HepG2 (cell line): ENCODE data around the gene ACBD6. TPM values are rescaled to one million over a fixed set of nuclear protein-coding genes. Genes with fewer than 3 reads are reported as not detected.
A peak's percentile ranks its signal among the peaks of the same experiment; 100 is the strongest.

Experiments
- ATAC-seq: fragments of 200-7000 bp; cut with Tn5 transposase; 3 replicates; pipeline ENCODE4 v1.9.1; 2020; ENCODE audit warnings: mild to moderate bottlenecking, moderate library complexity
- BruUV-seq: library from RNA; stranded (reverse); fragments of 400-500 nt; replicated peaks from 2 replicates; lab custom pipeline; 2021; lab: Mats Ljungman, UMichigan
- CTCF ChIA-PET: fragments of 300-600 bp; formaldehyde crosslinking; extraction: SDS; loops from one replicate; lab custom pipeline; 2021; ENCODE audit warnings: low total read pairs, inconsistent platforms, low intra/inter-chr PET ratio; lab: Yijun Ruan, JAX
- POLR2A ChIA-PET: fragments of 350-600 bp; sonication (Branson Sonifier 250); formaldehyde crosslinking; loops from one replicate; lab custom pipeline; 2020; ENCODE audit warnings: antibody characterized with exemption, inconsistent platforms; lab: Yijun Ruan, JAX
- DNase-seq: peaks from one replicate; pipeline ENCODE4 v3.0.0-alpha.2; 2015; ENCODE audit warnings: low spot score
- FAIRE-seq: peaks from 3 replicates; lab custom pipeline; 2011; peaks lifted over from hg19 to GRCh38; lab: Jason Lieb, UNC
- H2AFZ ChIP-seq: one replicate; pipeline ENCODE4 v1.6.1; 2011; ENCODE audit warnings: low read length, inconsistent platforms
- H3K27ac ChIP-seq: fragments of 300-600 bp; 3 replicates; pipeline ENCODE4 v1.8.0; 2011; ENCODE audit warnings: mixed run types, mild to moderate bottlenecking, mixed read lengths, low read length, inconsistent platforms; ENCODE audit not compliant: insufficient read depth; ENCODE audit errors: extremely low read length
- H3K27me3 ChIP-seq, 2 experiments: fragments of 200-600 bp in 1 of 2; 2 replicates in 1 of 2; 3 replicates in 1 of 2; pipeline versions ENCODE4 v1.6.0 to v1.8.0; 2011; ENCODE audit warnings: low read length in 2 of 2, mild to moderate bottlenecking in 2 of 2, moderate library complexity in 2 of 2, inconsistent platforms in 1 of 2; ENCODE audit not compliant: insufficient read depth in 2 of 2, control insufficient read depth in 1 of 2
- H3K36me3 ChIP-seq, 2 experiments: fragments of 200-600 bp in 1 of 2; replicated peaks in 1 of 2; 2 replicates in 1 of 2; 3 replicates in 1 of 2; pipeline versions ENCODE4 v1.5.1 to v1.8.0; 2011; ENCODE audit warnings: low read length in 2 of 2, inconsistent platforms in 1 of 2; ENCODE audit not compliant: insufficient read depth in 2 of 2, control insufficient read depth in 1 of 2
- H3K4me1 ChIP-seq: 2 replicates; pipeline ENCODE4 v1.5.1; 2012; ENCODE audit warnings: low read length, inconsistent platforms; ENCODE audit not compliant: insufficient read depth
- H3K4me2 ChIP-seq: 2 replicates; pipeline ENCODE4 v1.6.0; 2011; ENCODE audit warnings: low read depth, low read length, inconsistent platforms
- H3K4me3 ChIP-seq, 3 experiments: fragments of 200-600 bp in 1 of 3; sonication (generic), shearing (Covaris generic) in 1 of 3; replicated peaks in 1 of 3; 2 replicates each; pipeline ENCODE4 v1.5.1; 2011 to 2016; ENCODE audit warnings: low read length in 3 of 3, inconsistent platforms in 2 of 3, low read depth in 2 of 3, mild to moderate bottlenecking in 2 of 3, control low read depth in 1 of 3, mixed read lengths in 1 of 3; ENCODE audit not compliant: insufficient read depth in 1 of 3
- H3K79me2 ChIP-seq: one replicate; pipeline ENCODE4 v1.6.1; 2011; ENCODE audit warnings: low read length, inconsistent platforms; ENCODE audit not compliant: insufficient read depth
- H3K9ac ChIP-seq: 2 replicates; pipeline ENCODE4 v1.6.0; 2011; ENCODE audit warnings: mild to moderate bottlenecking, low read depth, low read length, inconsistent platforms; ENCODE audit not compliant: insufficient read depth
- H3K9me3 ChIP-seq: 2 replicates; pipeline ENCODE4 v1.5.1; 2012; ENCODE audit warnings: mild to moderate bottlenecking, low read length
- H4K20me1 ChIP-seq: 2 replicates; pipeline ENCODE4 v1.6.0; 2011; ENCODE audit warnings: inconsistent platforms, mild to moderate bottlenecking, low read length, moderate library complexity; ENCODE audit not compliant: insufficient read depth
- CREB1 ChIP-seq, 2 experiments: fragments of 450-650 bp in 1 of 2; IDR thresholded peaks; 2 replicates each; pipeline ENCODE4 v1.6.1; 2016 to 2017; ENCODE audit warnings: control low read depth in 1 of 2, mild to moderate bottlenecking in 1 of 2, missing compliant biosample characterization in 1 of 2, missing genetic modification characterization in 1 of 2
- MIXL1 ChIP-seq: IDR thresholded peaks from 2 replicates; pipeline ENCODE4 v1.6.1; 2016
- MLLT10 ChIP-seq: sonication (generic); formaldehyde crosslinking; IDR thresholded peaks from 2 replicates; pipeline ENCODE4 v1.4.0; 2020; ENCODE audit warnings: missing genetic modification reagents
- REL ChIP-seq: sonication (generic); formaldehyde crosslinking; conservative IDR thresholded peaks from 2 replicates; pipeline ENCODE4 v1.8.0; 2022; ENCODE audit warnings: mild to moderate bottlenecking, missing genetic modification reagents, moderate library complexity
- TOE1 ChIP-seq: sonication (generic); formaldehyde crosslinking; IDR thresholded peaks from 2 replicates; pipeline ENCODE4 v1.4.0; 2020; ENCODE audit warnings: mild to moderate bottlenecking, missing genetic modification reagents
- ZNF124 ChIP-seq: sonication (generic); formaldehyde crosslinking; IDR thresholded peaks from 2 replicates; pipeline ENCODE4 v1.4.0; 2020; ENCODE audit warnings: missing genetic modification reagents
- ZNF337 ChIP-seq: sonication (generic); formaldehyde crosslinking; IDR thresholded peaks from 2 replicates; pipeline ENCODE4 v1.5.1; 2020; ENCODE audit warnings: missing genetic modification reagents, low read depth, mild to moderate bottlenecking, borderline replicate concordance
- ZNF572 ChIP-seq: sonication (generic); formaldehyde crosslinking; IDR thresholded peaks from 2 replicates; pipeline ENCODE4 v1.5.1; 2020; ENCODE audit warnings: mild to moderate bottlenecking, missing genetic modification reagents
- ZNF850 ChIP-seq: sonication (generic); formaldehyde crosslinking; conservative IDR thresholded peaks from 2 replicates; pipeline ENCODE4 v1.9.0; 2021; ENCODE audit warnings: mild to moderate bottlenecking, missing genetic modification reagents
- ZSCAN20 ChIP-seq: sonication (generic); formaldehyde crosslinking; IDR thresholded peaks from 2 replicates; pipeline ENCODE4 v1.4.0; 2020; ENCODE audit warnings: missing genetic modification reagents, mild to moderate bottlenecking, borderline replicate concordance
- ZSCAN22 ChIP-seq: sonication (generic); formaldehyde crosslinking; IDR thresholded peaks from 2 replicates; pipeline ENCODE4 v1.4.0; 2020; ENCODE audit warnings: mild to moderate bottlenecking, missing genetic modification reagents
- WGBS: methylation state at CpG from one replicate; pipeline ENCODE4 v1.1.6; 2017; ENCODE audit warnings: low lambda C conversion rate; 5-methylcytosine and 5-hydroxymethylcytosine counted together
- in situ Hi-C: cut with HindIII; loops from 2 replicates; pipeline ENCODE4 v1.10.0; 2017; ENCODE audit warnings: low pct_unique_long_range_greater_than_20kb; ENCODE audit not compliant: extremely low pct_ligation_motif_present
- intact Hi-C: fragments of 100-400 bp; cut with micrococcal nuclease; formaldehyde crosslinking; loops from one replicate; pipeline ENCODE4 v1.10.0; 2022; ENCODE audit not compliant: unreplicated experiment
- polyA plus RNA-seq, 8 experiments: library from polyadenylated mRNA; depleted of rRNA in 3 of 8; stranded (reverse) in 7 of 8; unstranded in 1 of 8; fragments of >200 nt; fragmentation: Illumina TruSeq in 4 of 8; extraction: Trizol in 4 of 8; gene quantifications; 2 replicates each; pipeline versions ENCODE4 v1.2.1 to v1.2.3, GENCODE V29; 2011 to 2016; ENCODE audit warnings: low read depth in 4 of 8, missing spikeins in 1 of 8, mixed read lengths in 1 of 8; ENCODE audit not compliant: insufficient read depth in 1 of 8
- total RNA-seq, 5 experiments: library from RNA; depleted of rRNA; stranded (reverse); fragments of >200 nt; fragmentation: Illumina TruSeq; extraction: Trizol; gene quantifications; 2 replicates each; pipeline ENCODE4 v1.2.3, GENCODE V29; 2016; ENCODE audit warnings: low read depth in 1 of 5
- TF ChIP-seq, protein P1 (sequence below): sonication (generic); formaldehyde crosslinking; IDR thresholded peaks from 2 replicates; pipeline ENCODE4 v1.4.0; 2020; ENCODE audit warnings: missing genetic modification reagents, borderline replicate concordance
- TF ChIP-seq, protein P2 (sequence below): IDR thresholded peaks from 2 replicates; pipeline ENCODE4 v1.6.1; 2012; ENCODE audit warnings: low read depth, low read length, improper control_type of control experiment
- TF ChIP-seq, protein P3 (sequence below): IDR thresholded peaks from 2 replicates; pipeline ENCODE4 v1.6.1; 2016; ENCODE audit warnings: mild to moderate bottlenecking
- TF ChIP-seq, protein P4 (sequence below): sonication (generic); formaldehyde crosslinking; conservative IDR thresholded peaks from 2 replicates; pipeline ENCODE4 v1.8.0; 2022; ENCODE audit warnings: mild to moderate bottlenecking, moderate library complexity, missing genetic modification reagents

Gene ACBD6
- total and polyA plus RNA-seq, 2 of the 13 experiments (the other 11 are each of a cell fraction or from before 2014, with no cell fraction given), result 33.5 to 47.2 TPM

DNA sequence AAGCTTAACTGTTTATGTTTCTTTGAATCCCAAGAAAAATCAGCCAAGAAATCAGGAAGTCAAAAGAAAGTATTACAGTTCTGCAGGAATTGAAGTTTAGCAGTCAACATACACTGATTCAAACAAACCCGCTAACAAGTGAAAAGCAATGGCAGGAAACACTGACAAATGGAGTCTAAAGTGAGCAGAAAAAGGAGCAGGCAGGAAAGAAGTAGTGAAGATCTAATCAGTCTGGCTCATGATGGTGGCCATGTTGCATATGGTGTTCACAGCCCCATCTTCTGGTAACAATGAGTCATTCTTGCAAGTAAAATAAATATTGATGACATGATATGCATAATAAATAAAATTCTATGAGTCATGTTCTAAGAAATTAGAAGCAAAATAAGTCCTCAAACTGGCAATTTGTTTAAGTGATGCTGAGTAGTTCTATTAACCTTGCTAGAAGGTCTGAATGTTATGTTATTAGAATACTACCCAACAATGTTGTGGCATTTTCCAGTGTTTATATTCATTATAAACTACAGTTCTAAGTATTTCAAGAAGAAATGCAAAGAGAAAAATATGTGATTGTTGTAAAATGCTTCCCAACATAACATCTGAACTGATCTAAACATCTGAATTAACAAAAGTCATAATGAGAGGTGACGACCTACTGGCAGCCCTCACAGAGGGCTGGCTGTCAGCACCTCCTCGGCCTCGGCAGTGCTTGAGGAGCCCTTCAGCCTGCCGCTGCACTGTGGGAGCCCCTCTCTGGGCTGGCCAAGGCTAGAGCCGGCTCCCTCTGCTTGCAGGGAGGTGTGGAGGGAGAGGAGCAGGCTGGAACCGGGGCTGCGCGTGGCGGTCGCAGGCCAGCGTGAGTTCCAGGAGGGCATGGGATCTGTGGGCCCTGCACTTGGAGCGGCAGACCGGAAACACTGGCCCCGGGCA lies 5.7 kb upstream of the ACBD6 start:
- H3K4me3 ChIP-seq, result no peak overlapping the region
- no peaks in the 10 kb centered on the region for H4K20me1 ChIP-seq
- DNase-seq, result no peak
- H3K27me3 ChIP-seq, result no peaks in the 10 kb centered on the region
- ChIA-PET POLR2A (no interaction called here), CTCF (no interaction called here)
- no peak overlapping the region for H3K4me2 ChIP-seq
- no peaks in the 10 kb centered on the region for H3K36me3 ChIP-seq
- in situ Hi-C loops, result loop anchor here (25.0 kb wide), 1 partner anchor 629 kb away; no protein-coding TSS in a partner anchor
- H2AFZ ChIP-seq, result peak overlapping the region; percentile 42
- BruUV-seq, result no TSS peak
- no peaks in the 10 kb centered on the region for H3K9me3 ChIP-seq
- no peak for FAIRE-seq
- no peaks in the 10 kb centered on the region for H3K79me2 ChIP-seq
- H3K27ac ChIP-seq, result no peak overlapping the region
- ATAC-seq, result no peak
- peaks cover 6% of the 10 kb centered on the region for H3K4me1 ChIP-seq
- intact Hi-C loops, result no loop called here
- 81% methylated on average over 12 of the region's 15 CpGs for WGBS
- no peak overlapping the region for H3K9ac ChIP-seq
- TF ChIP-seq MIXL1 (CRISPR knock-in tag), result no peak
- TF ChIP-seq MLLT10 (CRISPR knock-in tag), result no peak
- TF ChIP-seq, protein P1, sequence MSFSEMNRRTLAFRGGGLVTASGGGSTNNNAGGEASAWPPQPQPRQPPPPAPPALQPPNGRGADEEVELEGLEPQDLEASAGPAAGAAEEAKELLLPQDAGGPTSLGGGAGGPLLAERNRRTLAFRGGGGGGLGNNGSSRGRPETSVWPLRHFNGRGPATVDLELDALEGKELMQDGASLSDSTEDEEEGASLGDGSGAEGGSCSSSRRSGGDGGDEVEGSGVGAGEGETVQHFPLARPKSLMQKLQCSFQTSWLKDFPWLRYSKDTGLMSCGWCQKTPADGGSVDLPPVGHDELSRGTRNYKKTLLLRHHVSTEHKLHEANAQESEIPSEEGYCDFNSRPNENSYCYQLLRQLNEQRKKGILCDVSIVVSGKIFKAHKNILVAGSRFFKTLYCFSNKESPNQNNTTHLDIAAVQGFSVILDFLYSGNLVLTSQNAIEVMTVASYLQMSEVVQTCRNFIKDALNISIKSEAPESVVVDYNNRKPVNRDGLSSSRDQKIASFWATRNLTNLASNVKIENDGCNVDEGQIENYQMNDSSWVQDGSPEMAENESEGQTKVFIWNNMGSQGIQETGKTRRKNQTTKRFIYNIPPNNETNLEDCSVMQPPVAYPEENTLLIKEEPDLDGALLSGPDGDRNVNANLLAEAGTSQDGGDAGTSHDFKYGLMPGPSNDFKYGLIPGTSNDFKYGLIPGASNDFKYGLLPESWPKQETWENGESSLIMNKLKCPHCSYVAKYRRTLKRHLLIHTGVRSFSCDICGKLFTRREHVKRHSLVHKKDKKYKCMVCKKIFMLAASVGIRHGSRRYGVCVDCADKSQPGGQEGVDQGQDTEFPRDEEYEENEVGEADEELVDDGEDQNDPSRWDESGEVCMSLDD (CRISPR knock-in tag), result no peak
- TF ChIP-seq, protein P2, sequence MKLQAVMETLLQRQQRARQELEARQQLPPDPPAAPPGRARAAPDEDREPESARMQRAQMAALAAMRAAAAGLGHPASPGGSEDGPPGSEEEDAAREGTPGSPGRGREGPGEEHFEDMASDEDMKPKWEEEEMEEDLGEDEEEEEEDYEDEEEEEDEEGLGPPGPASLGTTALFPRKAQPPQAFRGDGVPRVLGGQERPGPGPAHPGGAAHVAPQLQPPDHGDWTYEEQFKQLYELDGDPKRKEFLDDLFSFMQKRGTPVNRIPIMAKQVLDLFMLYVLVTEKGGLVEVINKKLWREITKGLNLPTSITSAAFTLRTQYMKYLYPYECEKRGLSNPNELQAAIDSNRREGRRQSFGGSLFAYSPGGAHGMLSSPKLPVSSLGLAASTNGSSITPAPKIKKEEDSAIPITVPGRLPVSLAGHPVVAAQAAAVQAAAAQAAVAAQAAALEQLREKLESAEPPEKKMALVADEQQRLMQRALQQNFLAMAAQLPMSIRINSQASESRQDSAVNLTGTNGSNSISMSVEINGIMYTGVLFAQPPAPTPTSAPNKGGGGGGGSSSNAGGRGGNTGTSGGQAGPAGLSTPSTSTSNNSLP, result peak; percentile 14; the same call in 1 of the 2 replicates
- no peak for TF ChIP-seq REL (CRISPR knock-in tag)
- no peak for TF ChIP-seq ZSCAN22 (CRISPR knock-in tag)
- TF ChIP-seq, protein P3, sequence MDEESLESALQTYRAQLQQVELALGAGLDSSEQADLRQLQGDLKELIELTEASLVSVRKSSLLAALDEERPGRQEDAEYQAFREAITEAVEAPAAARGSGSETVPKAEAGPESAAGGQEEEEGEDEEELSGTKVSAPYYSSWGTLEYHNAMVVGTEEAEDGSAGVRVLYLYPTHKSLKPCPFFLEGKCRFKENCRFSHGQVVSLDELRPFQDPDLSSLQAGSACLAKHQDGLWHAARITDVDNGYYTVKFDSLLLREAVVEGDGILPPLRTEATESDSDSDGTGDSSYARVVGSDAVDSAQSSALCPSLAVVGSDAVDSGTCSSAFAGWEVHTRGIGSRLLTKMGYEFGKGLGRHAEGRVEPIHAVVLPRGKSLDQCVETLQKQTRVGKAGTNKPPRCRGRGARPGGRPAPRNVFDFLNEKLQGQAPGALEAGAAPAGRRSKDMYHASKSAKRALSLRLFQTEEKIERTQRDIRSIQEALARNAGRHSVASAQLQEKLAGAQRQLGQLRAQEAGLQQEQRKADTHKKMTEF (CRISPR knock-in tag), result no peak
- TF ChIP-seq ZSCAN20 (CRISPR knock-in tag), result no peak
- TF ChIP-seq ZNF124 (CRISPR knock-in tag), result no peak
- TF ChIP-seq ZNF572 (CRISPR knock-in tag), result no peak
- TF ChIP-seq, protein P4, sequence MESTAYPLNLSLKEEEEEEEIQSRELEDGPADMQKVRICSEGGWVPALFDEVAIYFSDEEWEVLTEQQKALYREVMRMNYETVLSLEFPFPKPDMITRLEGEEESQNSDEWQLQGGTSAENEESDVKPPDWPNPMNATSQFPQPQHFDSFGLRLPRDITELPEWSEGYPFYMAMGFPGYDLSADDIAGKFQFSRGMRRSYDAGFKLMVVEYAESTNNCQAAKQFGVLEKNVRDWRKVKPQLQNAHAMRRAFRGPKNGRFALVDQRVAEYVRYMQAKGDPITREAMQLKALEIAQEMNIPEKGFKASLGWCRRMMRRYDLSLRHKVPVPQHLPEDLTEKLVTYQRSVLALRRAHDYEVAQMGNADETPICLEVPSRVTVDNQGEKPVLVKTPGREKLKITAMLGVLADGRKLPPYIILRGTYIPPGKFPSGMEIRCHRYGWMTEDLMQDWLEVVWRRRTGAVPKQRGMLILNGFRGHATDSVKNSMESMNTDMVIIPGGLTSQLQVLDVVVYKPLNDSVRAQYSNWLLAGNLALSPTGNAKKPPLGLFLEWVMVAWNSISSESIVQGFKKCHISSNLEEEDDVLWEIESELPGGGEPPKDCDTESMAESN (CRISPR knock-in tag), result no peak
- no peak for TF ChIP-seq ZNF337 (CRISPR knock-in tag)
- peak; percentile 95 for TF ChIP-seq ZNF850 (CRISPR knock-in tag)
- TF ChIP-seq TOE1 (CRISPR knock-in tag), result no peak
- TF ChIP-seq CREB1 (IDR thresholded peaks at IDR 0.05), result peak; percentile 6; the same call in 1 of the 2 replicates
- no peak for TF ChIP-seq CREB1 (CRISPR knock-in tag; IDR thresholded peaks at IDR 0.05)
